Stimulated activated CD4-positive, alpha-beta T cell treated with anti-CD3 and anti-CD28 coated beads, TNF-alpha, amount 100 ng/mL, for 1 hour (primary cell): ENCODE results near the gene TCHP.

ENCODE experiments used
- DNase-seq, 3 donors: peaks; one replicate each; pipeline ENCODE4 v3.0.0-alpha.2; 2020; ENCODE audit warnings: low read depth in 3 of 3, low spot score in 1 of 3

Gene TCHP

DNA sequence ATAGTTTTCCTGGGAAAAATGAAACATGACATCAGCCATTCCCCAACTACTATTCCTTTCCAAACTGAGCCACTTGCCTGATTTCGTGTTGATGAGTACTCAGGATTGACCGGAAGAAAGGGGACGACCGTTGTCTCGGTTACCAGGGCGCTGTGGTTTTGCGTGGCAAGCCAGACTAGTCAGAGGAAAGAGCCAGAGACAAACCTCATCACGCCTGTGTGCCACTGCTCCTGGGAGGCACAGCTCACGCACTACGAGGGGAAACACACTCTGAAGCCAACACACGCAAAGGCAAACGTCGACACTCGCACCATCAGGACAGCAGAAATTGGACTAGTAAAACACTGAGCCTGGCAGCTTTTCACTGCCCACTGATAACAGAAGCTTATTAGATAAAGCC, 61.1 kb downstream of the TCHP start:
- DNase-seq = no peak

DNA sequence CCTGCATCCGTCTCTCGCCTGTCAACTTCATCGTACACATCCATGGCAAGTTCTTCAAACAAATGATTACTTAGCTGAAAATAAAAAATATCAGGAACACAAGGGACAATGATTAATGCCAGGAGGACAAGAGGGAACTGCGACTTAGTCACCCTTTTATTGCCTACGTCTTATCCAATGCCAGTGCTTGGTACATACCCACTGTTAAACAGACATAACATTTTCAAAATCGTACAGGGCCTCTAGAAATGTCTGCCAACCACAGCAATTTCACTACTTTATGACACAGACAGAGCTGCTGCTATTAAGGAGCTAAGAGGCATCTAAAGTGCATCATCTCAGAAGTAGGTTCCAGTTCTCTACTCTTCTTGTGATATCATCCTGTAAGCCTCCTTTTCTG, 61.5 kb downstream of the TCHP start:
- DNase-seq = no peak

DNA sequence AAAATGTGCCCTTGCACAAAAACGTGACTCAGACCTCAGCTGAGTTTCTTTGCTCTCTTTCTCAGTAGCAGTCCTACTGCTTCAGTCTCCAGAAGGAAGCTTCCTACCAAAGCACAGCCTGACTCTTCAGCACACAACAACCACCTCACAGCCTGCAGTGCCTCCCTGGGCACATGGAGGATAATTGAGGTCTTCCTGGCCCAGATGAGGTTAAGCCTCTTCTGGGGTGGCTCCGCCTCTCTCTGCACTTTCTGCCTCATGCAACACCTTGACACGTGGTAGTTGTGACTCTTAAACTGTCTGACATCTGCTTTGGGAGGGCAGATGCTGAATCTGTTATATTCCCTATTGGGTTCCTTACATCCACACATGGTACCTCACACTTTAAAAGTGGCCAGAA, 62.3 kb downstream of the TCHP start:
- no peak for DNase-seq

DNA sequence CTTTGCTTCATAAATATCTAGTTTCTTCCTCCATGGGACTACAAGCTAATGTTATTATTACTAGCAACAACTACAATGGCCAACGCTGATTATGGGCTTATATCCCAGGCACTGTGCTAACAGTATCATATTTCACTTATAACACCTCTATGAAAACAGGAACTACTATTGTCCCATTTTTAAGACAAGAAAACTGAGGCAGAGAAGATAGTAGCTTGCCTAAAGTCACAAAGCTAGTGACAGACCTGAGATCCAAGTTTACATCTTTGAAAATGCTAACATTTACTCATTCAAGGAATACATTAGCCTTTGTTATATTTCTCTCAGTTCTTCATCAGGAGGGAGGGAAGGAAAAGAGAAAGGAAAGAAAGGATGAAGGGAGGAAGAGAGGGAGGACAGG, 63.3 kb downstream of the TCHP start:
- no peak for DNase-seq

DNA sequence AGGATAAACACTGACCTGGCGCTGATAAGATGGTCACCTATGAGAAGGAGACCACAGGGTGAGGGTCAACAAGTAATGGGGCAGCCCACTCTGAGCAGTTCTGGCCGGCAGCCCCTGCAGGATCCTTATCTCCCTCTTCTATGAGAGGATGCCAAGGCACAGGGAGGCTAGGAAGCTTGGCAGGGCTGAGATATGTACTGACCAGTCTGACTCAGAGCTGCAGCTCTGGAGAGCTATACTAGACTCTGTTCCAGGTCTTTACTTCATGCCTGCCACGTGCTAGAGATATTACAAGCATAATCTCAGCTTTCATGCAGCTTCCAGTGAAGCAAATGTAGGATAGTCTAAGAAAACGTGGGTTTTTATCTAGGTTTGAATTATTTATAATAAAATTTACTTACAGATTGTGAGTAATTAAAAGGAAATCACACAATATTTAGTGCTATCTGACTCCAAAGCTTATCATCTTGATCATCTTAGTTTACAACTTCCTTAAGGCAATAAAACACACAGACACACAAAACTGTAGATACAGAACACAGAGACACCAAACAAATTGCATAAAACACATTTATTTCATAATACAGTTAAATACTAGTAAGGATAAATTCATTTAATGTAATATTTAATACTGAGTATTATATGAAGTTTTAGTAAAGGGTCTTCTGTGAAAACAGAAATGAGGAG, 63.8 kb downstream of the TCHP start:
- no peak for DNase-seq

DNA sequence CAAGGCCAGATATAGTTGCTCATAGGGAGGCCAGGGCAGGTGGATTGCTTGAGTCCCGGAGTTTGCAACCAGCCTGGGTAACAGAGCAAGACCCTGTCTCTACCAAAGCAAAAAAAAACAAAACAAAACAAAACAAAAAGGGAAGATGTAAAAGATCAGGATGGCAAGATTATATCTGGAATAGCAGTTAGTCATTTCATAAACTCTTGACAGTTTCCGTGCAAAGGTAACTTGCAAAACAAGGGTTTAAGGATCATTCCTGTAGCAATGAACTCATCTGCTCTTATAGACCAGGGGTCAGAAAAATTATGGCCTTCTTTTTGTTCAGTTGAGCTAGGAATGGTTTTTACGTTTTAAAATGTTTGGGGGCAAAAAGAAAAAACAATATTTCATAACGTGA, 66.5 kb downstream of the TCHP start:
- no peak for DNase-seq

DNA sequence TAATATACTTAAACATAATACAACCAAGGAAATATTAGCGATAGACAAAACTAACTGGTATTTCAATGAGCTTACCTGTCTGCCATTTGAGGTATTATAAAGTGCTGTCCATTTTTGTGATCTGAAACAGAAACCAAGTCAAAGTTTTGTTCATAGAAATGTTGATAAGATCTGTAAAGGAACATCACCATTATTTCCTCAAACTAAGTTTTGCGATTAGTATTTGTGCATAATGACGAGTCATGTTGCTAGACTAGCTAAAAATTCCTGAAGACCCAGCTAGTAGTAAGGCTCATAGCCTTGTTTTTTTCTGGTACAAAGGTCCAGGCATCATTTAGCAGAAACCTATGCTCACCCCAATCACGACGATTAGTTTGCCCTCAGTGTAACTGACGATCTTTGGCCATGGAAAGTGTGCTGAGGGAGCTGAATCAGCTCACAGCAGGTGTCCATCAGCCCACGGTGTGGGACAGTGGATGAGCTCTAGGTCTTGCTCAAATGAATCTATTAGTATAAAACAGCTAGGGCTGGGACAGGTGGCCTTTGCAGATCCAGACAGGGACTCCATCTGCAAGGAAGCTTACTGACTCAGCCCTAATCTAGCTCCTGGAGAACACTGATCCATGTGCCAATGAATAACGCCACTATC, 67.4 kb downstream of the TCHP start:
- DNase-seq = no peak
